Renal cortex interstitium (tissue), 11 donors: ENCODE measurements around the gene C10orf88. TPM values are rescaled to one million over a fixed set of nuclear protein-coding genes. Genes with fewer than 3 reads are reported as not detected.
"Not testable (repeated sequence)": the region's sequence is repeated elsewhere in the genome, so short reads cannot be mapped to it uniquely, and the experiment has no call there.

Experiments used
- DNase-seq, 11 donors: peaks; one replicate each; pipeline ENCODE4 v3.0.0-alpha.2; 2013; ENCODE audit warnings: low read depth in 9 of 11, low spot score in 4 of 11; ENCODE audit errors: extremely low read depth in 1 of 11
- polyA plus RNA-seq, 3 donors: library from polyadenylated mRNA; unstranded; fragments of 120-200 nt; gene quantifications; one replicate each; pipeline ENCODE4 v1.2.1, GENCODE V29; 2013; ENCODE audit not compliant: insufficient read length in 3 of 3

Gene C10orf88
- polyA plus RNA-seq, 3 donors: 17.9 to 22.1 (median 18.1) TPM

- peak; percentile 81 to 92 (median 90) for DNase-seq
These were observed 26.4 kb upstream of the C10orf88 start, which contains the start of gene PSTK for GRCh38 chr10:122980209-122981065. Gene PSTK (plus strand): TSS chr10:122980401. CDS start chr10:122980480, 79 bp downstream.

DNA sequence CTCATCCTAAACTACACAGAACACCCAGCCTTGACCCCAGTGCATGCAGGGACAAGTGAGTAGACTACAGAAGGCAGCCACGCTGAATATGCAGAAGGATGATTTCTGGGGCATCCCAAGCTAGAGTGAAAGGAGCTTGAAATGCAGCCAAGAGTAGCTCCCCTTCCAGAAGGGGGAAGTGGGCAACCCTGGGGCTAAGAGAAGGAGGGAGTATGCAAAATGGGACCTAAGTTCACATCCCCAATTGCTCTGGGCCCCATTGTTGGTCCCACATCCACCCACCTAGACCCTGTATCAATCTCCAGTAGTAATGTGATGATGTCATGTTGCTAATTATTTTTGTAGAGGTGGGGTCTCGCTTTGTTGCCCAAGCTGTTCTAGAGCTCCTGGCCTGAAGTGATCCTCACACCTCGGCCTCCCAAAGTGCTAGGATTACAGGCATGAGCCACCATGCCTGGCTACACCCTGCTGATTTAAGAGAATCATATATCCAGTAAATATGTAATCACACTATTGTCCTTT lies 20.6 kb upstream of the C10orf88 start:
- no peak for DNase-seq

DNA sequence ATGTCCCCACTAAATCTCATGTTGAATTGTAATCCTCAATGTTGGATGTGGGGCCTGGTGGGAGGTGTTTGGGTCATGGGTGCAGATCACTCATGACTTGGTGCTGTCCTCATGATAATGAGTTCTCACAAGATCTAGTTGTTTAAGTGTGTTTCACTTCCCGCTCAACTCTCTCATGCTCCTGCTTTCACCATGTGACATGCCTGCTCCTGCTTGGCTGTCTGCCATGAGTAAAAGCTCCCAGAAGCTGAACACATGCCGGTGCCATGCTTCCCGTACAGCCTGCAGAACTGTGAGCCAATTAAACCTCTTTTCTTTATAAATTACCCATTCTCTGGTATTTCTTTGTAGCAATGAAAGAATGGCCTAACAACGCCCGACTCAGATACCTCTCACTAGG lies 20.0 kb upstream of the C10orf88 start:
- no peak for DNase-seq

DNA sequence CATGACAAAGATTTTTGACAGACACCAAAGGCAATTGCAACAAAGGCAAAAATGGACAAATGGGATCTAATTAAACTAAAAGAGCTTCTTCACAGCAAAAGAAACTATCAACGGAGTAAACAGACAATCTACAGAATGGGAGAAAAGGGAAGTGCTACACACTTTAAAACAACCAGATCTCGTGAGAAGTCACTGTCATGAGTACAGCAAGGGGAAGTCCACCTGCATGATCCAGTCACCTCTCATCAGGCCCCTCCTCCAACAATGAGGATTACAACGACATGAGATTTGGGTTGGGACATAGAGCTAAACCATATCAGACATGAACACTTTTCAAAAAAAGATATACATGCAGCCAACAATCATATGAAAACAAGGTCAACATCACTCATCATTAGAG lies 14.7 kb upstream of the C10orf88 start:
- no peak for DNase-seq

- no peak for DNase-seq
These were observed 12.9 kb upstream of the C10orf88 start for GRCh38 chr10:122966879-122967278.

GRCh38 chr10:122962405-122962804 lies 8.4 kb upstream of the C10orf88 start:
- no peak for DNase-seq

DNA sequence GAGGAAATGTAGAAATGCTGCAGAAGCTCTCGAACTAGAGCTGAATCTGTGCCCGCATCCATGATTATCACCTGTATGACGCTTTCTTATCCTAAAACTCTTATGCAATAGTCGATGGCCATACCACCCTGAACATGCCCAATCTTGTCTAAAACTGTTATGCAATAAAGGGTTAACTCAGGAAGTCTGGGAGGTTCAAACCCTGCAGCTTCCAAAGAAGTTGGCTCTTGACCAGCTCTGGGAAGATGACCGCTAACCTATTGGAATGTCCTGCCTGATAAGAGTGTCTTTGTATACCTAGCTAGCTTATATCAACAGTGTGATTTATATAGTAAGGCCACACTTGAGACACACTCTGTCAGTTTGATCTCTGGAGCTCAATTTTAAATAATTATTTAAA lies 3.4 kb upstream of the C10orf88 start:
- no peak for DNase-seq

DNA sequence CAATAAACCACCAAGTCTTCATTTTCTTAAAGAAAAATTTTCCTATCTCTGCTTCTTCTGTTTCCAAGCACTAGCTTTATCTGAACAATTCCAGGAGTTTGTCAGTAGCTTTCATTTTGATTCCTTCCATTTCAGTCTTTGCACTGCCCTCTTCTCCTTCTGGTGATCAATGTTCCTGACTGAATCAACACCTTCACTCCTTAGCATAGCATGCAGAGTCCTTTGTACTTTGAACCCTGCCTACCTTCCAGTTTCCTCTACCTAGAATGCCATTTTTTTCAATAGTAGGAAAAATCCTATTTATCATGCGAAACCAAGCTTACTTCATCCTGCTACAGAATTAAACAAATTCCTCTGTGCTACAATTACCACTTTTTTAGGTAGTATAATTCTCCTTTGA lies 1.9 kb upstream of the C10orf88 start:
- DNase-seq: no peak

- DNase-seq: peak in 1 of 11 donors; percentile 2
These were observed 664 bp upstream of the C10orf88 start for GRCh38 chr10:122954731-122955050.

DNA sequence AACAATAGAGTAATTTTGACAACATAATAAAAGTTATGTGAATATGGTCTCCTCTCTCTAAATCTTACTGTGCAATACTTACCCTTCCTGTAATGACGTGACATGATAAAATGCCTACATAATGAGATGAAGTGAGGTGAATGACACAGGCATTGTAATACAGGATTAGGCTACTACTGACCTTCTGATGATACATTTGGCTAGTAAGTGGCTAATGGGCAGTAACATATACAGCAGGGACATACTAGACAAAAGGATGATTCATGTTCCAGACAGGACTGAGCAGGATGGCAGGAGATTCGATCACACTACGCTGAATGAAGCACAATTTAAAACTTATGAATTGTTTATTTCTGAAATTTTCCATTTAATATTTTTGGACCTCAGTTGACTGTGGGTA lies 4.7 kb downstream of the C10orf88 start:
- no peak for DNase-seq

DNA sequence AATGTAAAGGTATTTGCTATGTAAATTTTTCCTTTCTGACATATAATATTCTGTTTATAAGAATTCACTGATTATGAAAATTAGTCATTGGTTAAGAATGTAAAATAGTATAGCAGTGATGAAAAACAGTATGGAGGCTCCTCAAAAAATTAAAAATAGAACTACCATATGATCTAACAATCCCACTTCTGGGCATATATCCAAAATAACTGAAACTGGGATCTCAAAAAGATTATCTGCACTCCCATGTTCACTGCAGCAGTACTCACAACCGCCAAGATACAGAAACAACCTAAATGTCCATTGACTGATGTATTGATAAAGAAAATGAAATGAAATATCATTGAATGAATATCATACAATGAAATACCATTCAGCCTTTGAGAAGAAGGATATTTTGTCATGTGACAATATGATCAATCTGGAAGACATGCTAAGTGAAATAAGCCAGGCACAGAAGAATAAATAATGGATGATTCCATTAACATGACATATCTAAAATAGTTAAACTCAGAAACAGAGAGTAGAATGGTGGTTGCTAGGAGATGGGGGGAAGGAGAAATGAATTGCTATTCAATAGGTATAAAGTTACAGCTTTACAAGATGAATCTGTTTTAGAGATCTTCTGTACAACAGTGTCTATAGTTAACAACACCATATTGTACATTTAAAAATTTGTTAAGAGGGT lies 14.0 kb downstream of the C10orf88 start:
- DNase-seq: no peak

DNA sequence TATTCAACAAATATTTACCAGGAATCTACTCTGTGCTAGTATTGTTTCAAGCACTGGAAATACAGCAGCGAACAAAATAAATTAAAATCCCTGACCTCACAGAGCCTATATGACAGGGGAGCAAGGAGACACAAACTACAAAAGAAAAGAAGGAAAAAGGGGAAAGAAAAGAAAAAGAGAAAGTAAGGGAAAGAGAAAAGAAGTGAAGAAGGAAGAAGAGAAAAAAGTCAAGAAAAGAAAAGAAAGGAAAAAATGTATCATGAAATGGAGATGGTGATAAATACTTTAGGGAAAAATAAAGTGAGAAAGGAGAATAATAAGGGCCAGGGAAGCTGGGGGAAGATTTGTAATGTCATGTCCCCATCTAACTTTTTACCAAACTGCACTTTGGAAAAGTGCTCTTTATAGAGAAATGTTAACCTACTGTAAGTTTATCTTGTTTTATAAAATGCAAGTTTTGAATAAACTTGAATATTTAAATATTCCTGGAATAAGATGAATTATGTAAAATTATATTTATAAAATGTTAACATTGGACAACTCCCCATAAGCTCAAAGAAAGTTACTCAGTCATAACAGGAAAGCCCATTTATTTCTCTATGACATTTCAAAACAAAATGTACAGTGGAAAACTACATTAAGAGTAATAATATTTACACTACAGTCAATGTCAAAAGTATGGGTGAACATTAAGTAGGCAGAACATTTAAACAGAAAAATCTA lies 14.7 kb downstream of the C10orf88 start:
- no peak for DNase-seq

DNA sequence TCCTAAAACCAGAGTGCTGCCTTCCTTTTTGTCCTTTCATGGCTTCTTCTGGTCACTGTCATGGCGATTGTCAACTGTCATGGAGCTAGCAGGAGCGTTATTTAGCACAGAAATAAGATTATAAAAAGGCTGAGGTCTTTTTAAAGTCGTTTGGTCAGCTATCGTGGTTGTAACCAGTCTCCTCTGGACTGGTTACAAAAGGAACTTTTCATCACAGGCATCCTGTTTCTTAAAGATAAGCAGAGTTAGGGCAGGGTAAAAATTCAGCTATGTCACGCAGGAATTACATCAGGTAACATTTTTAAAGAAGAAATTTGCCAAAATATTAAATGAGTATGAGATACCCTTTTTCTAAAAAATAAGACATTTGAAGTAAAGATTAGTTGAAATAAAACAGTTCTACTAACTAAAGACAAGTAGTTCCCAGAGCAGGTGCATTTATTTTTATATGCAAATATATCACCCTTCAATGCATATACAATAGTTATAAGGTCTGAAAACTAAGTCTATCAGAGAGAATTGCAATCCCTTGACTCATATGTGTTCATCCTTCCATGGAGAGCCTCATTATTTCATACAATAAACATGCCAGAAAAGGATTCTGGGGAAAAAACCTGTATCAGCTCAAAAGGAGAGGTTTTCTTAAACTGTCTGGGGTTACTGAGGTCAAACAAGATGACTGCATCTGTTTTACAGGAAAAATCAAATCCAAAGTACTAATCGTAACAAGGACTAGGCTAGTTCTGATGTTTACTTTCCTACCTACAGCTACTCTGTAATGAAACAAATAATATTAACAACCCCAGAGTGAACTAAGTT lies 22.7 kb downstream of the C10orf88 start:
- no peak for DNase-seq

DNA sequence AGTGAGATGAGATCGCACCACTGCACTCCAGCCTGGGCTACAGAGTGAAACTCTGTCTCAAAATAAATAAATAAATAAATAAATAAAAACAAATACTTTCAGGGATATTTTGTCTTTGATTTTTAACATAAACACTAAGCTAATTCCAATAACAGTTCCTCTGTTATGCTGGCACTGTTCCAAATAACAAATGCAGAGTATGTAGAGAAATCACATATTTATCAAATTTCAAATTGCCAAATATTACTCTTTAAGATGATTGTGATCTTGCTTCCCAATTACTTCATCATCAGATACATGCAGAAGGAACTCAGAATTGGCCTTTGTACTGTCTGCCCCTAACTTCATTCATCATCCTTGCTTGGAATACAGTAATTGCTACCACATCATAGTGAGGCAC lies 23.9 kb downstream of the C10orf88 start:
- no peak for DNase-seq

DNA sequence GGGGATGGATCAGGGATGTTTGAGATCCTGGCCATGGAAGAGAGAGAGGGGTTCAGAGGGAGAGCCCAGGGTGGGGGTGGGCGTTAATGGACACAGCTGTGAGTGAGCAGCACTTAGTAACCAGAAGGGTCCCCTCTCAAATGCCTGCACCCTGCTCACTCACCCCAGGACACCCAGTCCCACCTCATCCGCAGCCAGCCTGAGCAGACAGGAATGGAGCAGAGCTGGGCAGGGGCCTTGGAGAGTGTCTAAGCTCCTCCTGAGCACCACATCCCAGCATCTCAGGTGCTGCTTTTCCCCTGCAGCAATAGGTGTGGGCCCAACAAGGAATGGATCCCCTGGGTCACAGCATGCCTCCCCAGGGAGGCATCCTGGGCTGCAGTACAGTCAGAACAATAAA lies 38.3 kb downstream of the C10orf88 start:
- DNase-seq: no peak

GRCh38 chr10:122911889-122912484 lies 42.0 kb downstream of the C10orf88 start:
- DNase-seq: peak; percentile 24 to 73 (median 57)

- no peak for DNase-seq
These were observed 43.7 kb downstream of the C10orf88 start, which contains the start of gene FAM24A for GRCh38 chr10:122910310-122910709. Gene FAM24A (plus strand): TSS chr10:122910610. CDS start chr10:122911635, 1,025 bp downstream.

- not testable (repeated sequence) for DNase-seq
These were observed 50.2 kb downstream of the C10orf88 start for GRCh38 chr10:122903861-122904260.
